K562 (cell line): ENCODE data around the gene EVC. TPM values are rescaled to one million over a fixed set of nuclear protein-coding genes. Genes with fewer than 3 reads are reported as not detected.

ENCODE experiments used
- BMI1 ChIP-seq: fragments of 150-350 bp; IDR thresholded peaks from 2 replicates; pipeline ENCODE4 v1.6.1; 2014; ENCODE audit warnings: low read length
- CBX8 ChIP-seq: fragments of 200-600 bp; sonication (generic); IDR thresholded peaks from 2 replicates; pipeline ENCODE4 v1.6.1; 2012; ENCODE audit warnings: borderline replicate concordance, mixed run types, low read depth, mild to moderate bottlenecking, moderate library complexity, mixed read lengths, low read length, control low read depth, inconsistent platforms; ENCODE audit not compliant: poor library complexity, severe bottlenecking; ENCODE audit errors: extremely low read depth
- E2F1 ChIP-seq: sonication (generic); formaldehyde crosslinking; IDR thresholded peaks from 2 replicates; pipeline ENCODE4 v1.8.1; 2023; ENCODE audit warnings: mild to moderate bottlenecking, missing genetic modification reagents, moderate library complexity
- HSF4 ChIP-seq: fragments of 250-450 bp; sonication (Bioruptor Pico); IDR thresholded peaks from 2 replicates; pipeline ENCODE4 v2.1.2; 2022; ENCODE audit warnings: mild to moderate bottlenecking, moderate library complexity, borderline replicate concordance
- L3MBTL2 ChIP-seq: fragments of 450-650 bp; IDR thresholded peaks from 2 replicates; pipeline ENCODE4 v1.6.1; 2016; ENCODE audit warnings: mild to moderate bottlenecking, moderate library complexity
- NFRKB ChIP-seq: fragments of 450-650 bp; IDR thresholded peaks from 2 replicates; pipeline ENCODE4 v1.6.1; 2016; ENCODE audit warnings: low read depth
- PHF20 ChIP-seq: fragments of 450-650 bp; IDR thresholded peaks from 2 replicates; pipeline ENCODE4 v1.6.1; 2018; ENCODE audit not compliant: partially characterized antibody
- PHF21A ChIP-seq: fragments of 450-650 bp; IDR thresholded peaks from 2 replicates; pipeline ENCODE4 v1.6.1; 2017; ENCODE audit warnings: low read depth, borderline replicate concordance
- SP1 ChIP-seq: sonication (generic); formaldehyde crosslinking; IDR thresholded peaks from 2 replicates; pipeline ENCODE4 v1.8.1; 2022; ENCODE audit warnings: mild to moderate bottlenecking, missing genetic modification reagents
- USF1 ChIP-seq: sonication (generic); formaldehyde crosslinking; IDR thresholded peaks from 2 replicates; pipeline ENCODE4 v1.9.0; 2022; ENCODE audit warnings: mild to moderate bottlenecking, missing genetic modification reagents
- XRCC3 ChIP-seq: fragments of 450-650 bp; IDR thresholded peaks from 2 replicates; pipeline ENCODE4 v1.6.1; 2017; ENCODE audit warnings: mild to moderate bottlenecking, moderate library complexity
- ZNF639 ChIP-seq, 2 experiments: fragments of 200-800 bp in 1 of 2; sonication (Bioruptor generic) in 1 of 2; sonication (generic) in 1 of 2; formaldehyde crosslinking in 1 of 2; IDR thresholded peaks in 1 of 2; conservative IDR thresholded peaks in 1 of 2; 2 replicates each; pipeline versions ENCODE4 v1.5.0 to v1.6.1; 2016 to 2020; ENCODE audit warnings: missing compliant biosample characterization in 1 of 2, missing genetic modification characterization in 1 of 2, missing genetic modification reagents in 1 of 2
- polyA plus RNA-seq, 8 experiments: library from polyadenylated mRNA; depleted of rRNA in 4 of 8; stranded (reverse) in 5 of 8; unstranded in 3 of 8; fragments of >200 nt; fragmentation: Nextera tagmentation in 2 of 8; fragmentation: Illumina TruSeq in 1 of 8; extraction: Ambion mirVana in 2 of 8; extraction: Trizol in 1 of 8; gene quantifications; 2 replicates each; pipeline versions ENCODE4 v1.2.1 to v1.2.3, GENCODE V29; 2011 to 2014; ENCODE audit warnings: inconsistent platforms in 1 of 8, missing spikeins in 1 of 8
- total RNA-seq, 7 experiments: library from RNA; depleted of rRNA in 6 of 7; stranded (reverse); fragments of >200 nt in 6 of 7; fragmentation: Illumina TruSeq in 2 of 7; extraction: Trizol in 2 of 7; gene quantifications; 2 replicates each; pipeline versions ENCODE4 v1.2.1 to v1.2.3, GENCODE V29; 2011 to 2021; ENCODE audit warnings: low replicate concordance in 1 of 7
- TF ChIP-seq, protein P1 (sequence below), 2 experiments: fragments of 450-650 bp in 1 of 2; IDR thresholded peaks; 2 replicates each; pipeline ENCODE4 v1.6.1; 2011 to 2017; ENCODE audit warnings: low read depth in 2 of 2, antibody characterized with exemption in 1 of 2, borderline replicate concordance in 1 of 2, low read length in 1 of 2, mild to moderate bottlenecking in 1 of 2, mixed read lengths in 1 of 2; ENCODE audit not compliant: control insufficient read depth in 1 of 2
- TF ChIP-seq, protein P2 (sequence below): fragments of 450-650 bp; IDR thresholded peaks from 2 replicates; pipeline ENCODE4 v1.6.1; 2017; ENCODE audit warnings: mild to moderate bottlenecking, moderate library complexity

The EVC gene
- total and polyA plus RNA-seq, 9 of the 15 experiments (the other 6 are each of a cell fraction or from before 2014, with no cell fraction given), result 0.03 to 3.2 (median 1.1) TPM

- no peak for TF ChIP-seq NFRKB
- TF ChIP-seq, protein P1, sequence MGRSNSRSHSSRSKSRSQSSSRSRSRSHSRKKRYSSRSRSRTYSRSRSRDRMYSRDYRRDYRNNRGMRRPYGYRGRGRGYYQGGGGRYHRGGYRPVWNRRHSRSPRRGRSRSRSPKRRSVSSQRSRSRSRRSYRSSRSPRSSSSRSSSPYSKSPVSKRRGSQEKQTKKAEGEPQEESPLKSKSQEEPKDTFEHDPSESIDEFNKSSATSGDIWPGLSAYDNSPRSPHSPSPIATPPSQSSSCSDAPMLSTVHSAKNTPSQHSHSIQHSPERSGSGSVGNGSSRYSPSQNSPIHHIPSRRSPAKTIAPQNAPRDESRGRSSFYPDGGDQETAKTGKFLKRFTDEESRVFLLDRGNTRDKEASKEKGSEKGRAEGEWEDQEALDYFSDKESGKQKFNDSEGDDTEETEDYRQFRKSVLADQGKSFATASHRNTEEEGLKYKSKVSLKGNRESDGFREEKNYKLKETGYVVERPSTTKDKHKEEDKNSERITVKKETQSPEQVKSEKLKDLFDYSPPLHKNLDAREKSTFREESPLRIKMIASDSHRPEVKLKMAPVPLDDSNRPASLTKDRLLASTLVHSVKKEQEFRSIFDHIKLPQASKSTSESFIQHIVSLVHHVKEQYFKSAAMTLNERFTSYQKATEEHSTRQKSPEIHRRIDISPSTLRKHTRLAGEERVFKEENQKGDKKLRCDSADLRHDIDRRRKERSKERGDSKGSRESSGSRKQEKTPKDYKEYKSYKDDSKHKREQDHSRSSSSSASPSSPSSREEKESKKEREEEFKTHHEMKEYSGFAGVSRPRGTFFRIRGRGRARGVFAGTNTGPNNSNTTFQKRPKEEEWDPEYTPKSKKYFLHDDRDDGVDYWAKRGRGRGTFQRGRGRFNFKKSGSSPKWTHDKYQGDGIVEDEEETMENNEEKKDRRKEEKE (IDR thresholded peaks at IDR 0.05; ENCODE audit: borderline replicate concordance in 1 of 2, control insufficient read depth in 1 of 2, low read depth in 2 of 2, low read length in 1 of 2), result no peak
- no peak for TF ChIP-seq XRCC3
- TF ChIP-seq PHF21A, result no peak
- no peak for TF ChIP-seq E2F1 (CRISPR knock-in tag)
- TF ChIP-seq SP1 (CRISPR knock-in tag), result no peak
- no peak for TF ChIP-seq CBX8
- 0 out of 2 replicates have a peak, but pooled peaks have one; percentile 44 for TF ChIP-seq L3MBTL2
- 0 out of 4 replicates have a peak, but pooled peaks of 1 of the 2 experiments have one; percentile 33 for TF ChIP-seq ZNF639 (CRISPR knock-in tag; conservative IDR thresholded peaks at IDR 0.05 in 1 of 2, IDR thresholded peaks at IDR 0.05 in 1 of 2)
- no peak for TF ChIP-seq HSF4 (CRISPR knock-in tag)
- TF ChIP-seq USF1, result no peak
- TF ChIP-seq BMI1, result no peak
- TF ChIP-seq, protein P2, sequence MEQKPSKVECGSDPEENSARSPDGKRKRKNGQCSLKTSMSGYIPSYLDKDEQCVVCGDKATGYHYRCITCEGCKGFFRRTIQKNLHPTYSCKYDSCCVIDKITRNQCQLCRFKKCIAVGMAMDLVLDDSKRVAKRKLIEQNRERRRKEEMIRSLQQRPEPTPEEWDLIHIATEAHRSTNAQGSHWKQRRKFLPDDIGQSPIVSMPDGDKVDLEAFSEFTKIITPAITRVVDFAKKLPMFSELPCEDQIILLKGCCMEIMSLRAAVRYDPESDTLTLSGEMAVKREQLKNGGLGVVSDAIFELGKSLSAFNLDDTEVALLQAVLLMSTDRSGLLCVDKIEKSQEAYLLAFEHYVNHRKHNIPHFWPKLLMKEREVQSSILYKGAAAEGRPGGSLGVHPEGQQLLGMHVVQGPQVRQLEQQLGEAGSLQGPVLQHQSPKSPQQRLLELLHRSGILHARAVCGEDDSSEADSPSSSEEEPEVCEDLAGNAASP, result no peak
- no peak for TF ChIP-seq PHF20
These were observed 42.9 kb downstream of the EVC start (continued) for GRCh38 chr4:5753766-5754528.
